ENCODE measurements around the gene MAPK1.

- TF ChIP-seq CTCF (conservative IDR thresholded peaks at IDR 0.05): no peak
- TF ChIP-seq ZFX (IDR thresholded peaks at IDR 0.05): no peak
Measured at GRCh38 chr22:21902296-21903087, 35.0 kb upstream of the MAPK1 start.
